Naive B cell (primary cell): ENCODE measurements around the gene LRFN4. TPM values are rescaled to one million over a fixed set of nuclear protein-coding genes. Genes with fewer than 3 reads are reported as not detected.
A peak's percentile ranks its signal among the peaks of the same experiment; 100 is the strongest.

Source experiments
- ATAC-seq, 2 donors: fragments of 150-1000 bp; cut with Tn5 transposase; 2 replicates each; pipeline ENCODE4 v1.10.0; 2021; ENCODE audit warnings: low read depth in 2 of 2, mild to moderate bottlenecking in 2 of 2, moderate library complexity in 2 of 2
- DNase-seq: peaks from one replicate; pipeline ENCODE4 v3.0.0; 2022
- H3K27ac Mint-ChIP-seq, 6 donors: one replicate each; pipeline ENCODE4 v1.8.0; 2020 to 2022; ENCODE audit warnings: mild to moderate bottlenecking in 6 of 6, mixed read lengths in 6 of 6, moderate library complexity in 5 of 6, inconsistent platforms in 2 of 6
- H3K27me3 Mint-ChIP-seq, 3 donors: one replicate each; pipeline ENCODE4 v1.8.0; 2021 to 2022; ENCODE audit warnings: mixed read lengths in 3 of 3, mild to moderate bottlenecking in 1 of 3
- H3K36me3 Mint-ChIP-seq, 2 donors: one replicate each; pipeline ENCODE4 v1.8.0; 2020 to 2022; ENCODE audit warnings: mixed read lengths in 2 of 2, inconsistent platforms in 1 of 2, mild to moderate bottlenecking in 1 of 2
- H3K4me1 Mint-ChIP-seq, 3 donors: one replicate each; pipeline ENCODE4 v1.8.0; 2020 to 2022; ENCODE audit warnings: mixed read lengths in 3 of 3, inconsistent platforms in 1 of 3, mild to moderate bottlenecking in 1 of 3, moderate library complexity in 1 of 3
- H3K4me3 Mint-ChIP-seq, 8 donors: one replicate each; pipeline ENCODE4 v1.8.0; 2020 to 2022; ENCODE audit warnings: mild to moderate bottlenecking in 8 of 8, mixed read lengths in 8 of 8, moderate library complexity in 8 of 8, inconsistent platforms in 2 of 8
- H3K9me3 Mint-ChIP-seq, 7 donors: one replicate each; pipeline ENCODE4 v1.8.0; 2020 to 2022; ENCODE audit warnings: mixed read lengths in 7 of 7, mild to moderate bottlenecking in 5 of 7, inconsistent platforms in 2 of 7, moderate library complexity in 1 of 7
- polyA plus RNA-seq, 6 donors: library from polyadenylated mRNA; unstranded; fragments of 300-500 nt; fragmentation: Illumina TruSeq; gene quantifications; one replicate each; pipeline ENCODE4 v1.2.3, GENCODE V29; 2021; ENCODE audit warnings: low read depth in 6 of 6

The LRFN4 gene
- polyA plus RNA-seq, 6 donors from 2014 or later = 0.19 to 1.7 (median 0.70) TPM

DNA sequence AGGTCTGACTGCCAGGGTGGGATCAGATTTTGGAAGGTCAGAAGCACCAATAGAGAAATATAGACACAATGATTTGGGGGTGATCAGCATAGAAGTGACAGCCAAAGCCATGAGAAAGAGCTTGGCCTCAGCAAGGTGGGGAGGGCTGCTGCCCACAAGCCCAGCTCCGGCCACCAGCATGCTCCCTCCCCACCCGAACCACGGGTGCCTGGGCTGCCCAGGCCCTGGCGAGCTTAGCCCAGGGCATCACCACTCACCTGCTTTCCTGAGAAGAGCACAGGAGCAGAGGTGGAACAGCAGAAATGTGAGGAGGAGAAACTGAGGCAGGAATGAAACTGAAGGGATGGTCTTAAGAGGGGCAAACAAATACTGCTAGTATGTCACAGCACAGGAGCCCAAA is 48.8 kb downstream of the LRFN4 start:
- Mint-ChIP-seq H3K4me3 (no peak overlapping the region), H3K27ac (no peak overlapping the region), H3K27me3 (peaks cover 0 to 20% (median 8%) of the 10 kb centered on the region in 3 donors), H3K9me3 (no peaks in the 10 kb centered on the region), H3K4me1 (no peaks in the 10 kb centered on the region), H3K36me3 (no peaks in the 10 kb centered on the region)
- ATAC-seq = no peak
- DNase-seq = no peak

DNA sequence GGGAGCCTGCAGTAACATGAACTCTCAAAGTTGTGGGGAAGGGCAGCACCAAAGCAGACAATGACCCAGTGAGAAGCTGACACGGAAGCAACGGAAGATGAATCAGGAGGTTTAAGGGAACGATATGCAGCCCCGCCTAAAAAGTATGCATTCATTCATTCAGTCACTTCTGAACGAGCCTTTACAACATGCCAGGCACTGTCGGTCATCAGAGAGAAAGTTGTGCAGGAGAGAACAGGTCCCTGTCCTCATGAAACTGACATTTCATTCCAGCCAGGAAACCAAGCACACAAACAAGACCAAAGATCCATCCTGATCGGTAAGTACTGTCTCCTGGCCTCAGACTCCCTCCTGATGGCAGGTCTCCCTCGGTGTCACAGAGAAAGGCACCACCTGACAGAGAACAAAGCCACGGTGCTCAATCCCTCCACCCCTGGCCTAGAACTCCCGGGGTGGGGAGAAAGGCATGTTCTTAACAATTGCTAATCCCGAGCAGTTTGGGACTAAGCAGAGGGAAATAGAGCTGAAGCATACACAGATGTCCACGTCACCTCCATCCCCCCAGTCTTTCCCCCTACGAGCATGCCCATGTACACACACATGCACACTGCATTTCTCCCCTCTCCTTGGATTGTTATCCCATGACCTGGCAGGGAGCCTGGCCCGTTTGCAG is 49.3 kb downstream of the LRFN4 start:
- no peak for ATAC-seq
- Mint-ChIP-seq H3K36me3 (no peaks in the 10 kb centered on the region), H3K27me3 (peaks cover 0 to 14% (median 8%) of the 10 kb centered on the region in 3 donors)

DNA sequence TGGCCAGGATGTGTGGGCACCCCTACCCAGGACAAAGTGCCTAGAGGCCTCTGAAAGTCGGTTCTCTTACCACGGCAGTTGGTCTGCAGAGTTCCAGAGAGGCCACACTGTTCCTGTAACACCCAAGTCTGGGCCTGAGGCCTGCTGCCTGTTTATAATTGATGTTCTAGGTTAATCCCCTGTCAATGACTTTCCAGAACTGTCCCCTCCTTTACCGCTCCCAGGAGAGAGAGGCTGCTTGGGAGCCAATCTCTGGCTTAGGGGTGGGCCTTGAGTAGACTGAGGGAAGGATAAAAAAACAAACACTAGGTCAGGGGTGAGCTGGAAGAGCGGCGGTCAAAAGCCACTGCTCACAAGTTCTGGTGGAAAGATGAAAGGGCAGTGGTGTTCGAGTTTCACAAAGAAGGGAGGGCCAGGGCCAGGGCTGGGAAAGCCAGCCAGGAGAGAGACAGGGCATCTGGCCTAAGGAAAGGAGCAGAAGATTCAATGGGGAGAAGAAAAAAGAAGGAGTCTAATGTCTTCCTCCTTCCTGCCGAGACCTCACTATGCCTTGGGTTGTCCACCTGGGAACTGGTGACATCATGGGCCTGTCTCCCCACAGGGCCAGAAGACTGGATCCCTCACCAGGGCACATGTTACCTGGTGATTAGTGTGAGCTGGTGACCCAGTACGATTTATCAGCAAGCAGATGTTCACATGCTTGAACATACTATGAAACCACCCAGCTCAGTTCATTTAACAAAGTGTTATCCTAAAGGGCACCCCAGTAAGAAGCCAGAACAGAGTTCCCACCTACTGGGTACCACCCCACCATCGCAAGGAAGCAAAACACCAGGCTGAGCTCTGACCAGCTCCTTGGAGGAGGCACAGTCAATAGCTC is 51.1 kb downstream of the LRFN4 start:
- no peak for DNase-seq
- H3K4me3 Mint-ChIP-seq = no peak overlapping the region
- H3K27me3 Mint-ChIP-seq = peaks cover 0 to 8% (median 5%) of the 10 kb centered on the region in 3 donors
- no peaks in the 10 kb centered on the region for H3K9me3 Mint-ChIP-seq
- ATAC-seq = no peak
- no peak overlapping the region for H3K27ac Mint-ChIP-seq
- H3K4me1 Mint-ChIP-seq = no peaks in the 10 kb centered on the region
- H3K36me3 Mint-ChIP-seq = no peaks in the 10 kb centered on the region

More for the DNA sequence above, 49.3 kb downstream of the LRFN4 start:
- Mint-ChIP-seq H3K4me1 (no peaks in the 10 kb centered on the region), H3K27ac (no peak overlapping the region), H3K9me3 (no peaks in the 10 kb centered on the region), H3K4me3 (no peak overlapping the region)
- no peak for DNase-seq

DNA sequence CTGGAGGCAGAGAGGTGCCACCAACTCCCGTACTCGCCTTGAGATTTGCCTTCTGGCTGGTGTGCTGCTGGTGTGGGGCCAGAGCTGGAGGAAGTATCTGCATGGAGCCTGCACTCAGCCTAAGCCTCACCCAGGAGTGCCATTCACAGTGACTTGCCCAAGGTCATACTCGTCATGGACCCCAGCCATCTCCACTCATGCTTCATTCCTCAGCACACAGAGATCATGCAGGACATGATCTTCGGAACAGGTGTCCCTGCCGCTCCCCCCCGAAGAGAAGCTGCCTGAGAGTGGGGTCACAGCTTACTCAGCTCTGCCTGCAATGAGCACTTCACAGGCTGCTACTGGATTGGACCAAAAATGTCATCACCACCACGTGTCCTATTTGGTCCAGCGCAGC is 52.3 kb downstream of the LRFN4 start:
- Mint-ChIP-seq H3K36me3 (no peaks in the 10 kb centered on the region), H3K4me1 (no peaks in the 10 kb centered on the region), H3K27ac (peak overlapping the region in 1 of 6 donors; percentile 79), H3K9me3 (no peaks in the 10 kb centered on the region), H3K27me3 (peaks cover 0 to 8% (median 5%) of the 10 kb centered on the region in 3 donors), H3K4me3 (no peak overlapping the region)
- DNase-seq = no peak
- no peak for ATAC-seq

DNA sequence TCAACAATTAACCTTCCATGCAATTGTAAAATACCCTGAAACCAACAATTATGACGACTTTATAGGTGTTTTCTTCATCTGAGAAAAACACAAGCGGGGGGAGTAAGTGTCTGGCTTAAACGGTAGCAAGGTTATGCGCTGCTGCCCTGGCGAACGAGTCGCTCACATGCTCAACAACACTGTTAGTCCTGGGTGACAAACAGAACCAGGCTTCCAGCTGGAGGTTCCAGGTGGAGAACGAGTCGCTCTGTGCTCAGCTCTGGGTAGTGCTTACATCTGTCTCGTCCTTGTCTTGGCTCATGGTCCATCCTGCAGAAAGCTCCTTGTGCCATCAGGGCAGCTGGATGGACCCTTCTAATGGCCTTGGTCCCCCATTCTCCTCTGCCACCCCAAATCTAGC is 53.2 kb downstream of the LRFN4 start:
- Mint-ChIP-seq H3K9me3 (no peaks in the 10 kb centered on the region), H3K27ac (no peak overlapping the region), H3K27me3 (peaks cover 0 to 8% (median 5%) of the 10 kb centered on the region in 3 donors), H3K4me3 (peak overlapping the region in 1 of 8 donors; percentile 25), H3K36me3 (no peaks in the 10 kb centered on the region), H3K4me1 (no peaks in the 10 kb centered on the region)
- DNase-seq (no peak), ATAC-seq (no peak)

Other genes with a start within 250 kb of the LRFN4 start
- 10 to 100 TPM; 68.0 to 97.2 (median 86.4) TPM for gene RBM14, start 240.4 kb upstream of the LRFN4 start, polyA plus RNA-seq
- gene RBM4, start 218.4 kb upstream of the LRFN4 start, polyA plus RNA-seq = 100 to 1,000 TPM; 197 to 275 (median 228) TPM
- 10 to 100 TPM; 12.2 to 39.8 (median 24.7) TPM for gene RBM4B, start 179.2 kb upstream of the LRFN4 start, polyA plus RNA-seq
- 1 to 10 TPM in 1 of 6 donors, under 1 TPM in 2, not detected in 3; 0.52 to 1.2 (median 0.60) TPM for gene SPTBN2, start 127.8 kb upstream of the LRFN4 start, polyA plus RNA-seq
- 10 to 100 TPM; 16.3 to 31.9 (median 19.3) TPM for gene RCE1, start 13.6 kb upstream of the LRFN4 start, polyA plus RNA-seq
- 1 to 10 TPM in 5 of 6 donors, under 1 TPM in 1; 0.96 to 4.2 (median 1.7) TPM for gene PC, start 101.3 kb downstream of the LRFN4 start, polyA plus RNA-seq
- gene C11orf86, start 118.2 kb downstream of the LRFN4 start, polyA plus RNA-seq = not detected
- gene SYT12, start 166.1 kb downstream of the LRFN4 start, polyA plus RNA-seq = not detected
- gene RHOD, start 199.8 kb downstream of the LRFN4 start, polyA plus RNA-seq = 1 to 10 TPM in 2 of 6 donors, under 1 TPM in 4; 0.71 to 2.6 (median 0.97) TPM